HG02884 (cell line): ENCODE results near the gene ACAD8.

Source experiments
- ATAC-seq: cut with Tn5 transposase; IDR thresholded peaks from one replicate; pipeline ENCODE4 v1.9.1; 2021; ENCODE audit warnings: mild to moderate bottlenecking, moderate library complexity; ENCODE audit not compliant: unreplicated experiment

ACAD8 gene

DNA sequence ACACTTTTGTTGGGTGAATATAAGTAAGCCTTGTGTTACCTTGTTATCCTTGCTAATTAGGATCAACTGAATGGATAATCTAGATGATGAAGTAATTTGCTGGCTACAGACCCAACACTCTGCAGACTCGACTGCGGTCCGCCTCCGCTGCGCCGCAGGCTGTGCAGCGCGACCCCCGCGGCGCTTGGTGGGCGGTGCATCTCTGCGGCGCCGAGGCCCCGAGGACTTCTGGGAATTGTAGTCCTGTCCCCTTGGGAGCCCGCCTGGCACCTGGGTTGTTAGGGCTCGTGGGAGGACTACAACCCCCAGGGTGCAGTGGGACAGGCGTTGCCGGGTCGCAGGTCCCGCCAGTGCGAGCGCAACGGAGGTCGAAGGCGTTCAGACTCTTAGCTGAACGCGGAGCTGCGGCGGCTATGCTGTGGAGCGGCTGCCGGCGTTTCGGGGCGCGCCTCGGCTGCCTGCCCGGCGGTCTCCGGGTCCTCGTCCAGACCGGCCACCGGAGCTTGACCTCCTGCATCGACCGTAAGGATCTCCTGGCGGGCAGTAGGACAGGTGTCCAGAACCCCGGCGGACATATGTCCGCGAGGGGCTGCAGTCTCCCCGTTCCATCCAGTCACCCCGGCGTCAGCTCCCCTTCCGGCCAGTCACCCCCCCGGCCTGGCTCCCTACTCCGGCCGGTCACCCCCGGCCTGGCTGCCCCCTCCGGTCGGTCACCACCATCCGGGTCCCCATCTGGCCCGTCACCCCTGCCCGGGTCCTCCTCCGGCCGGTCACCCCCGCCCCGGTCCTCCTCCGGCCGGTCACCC, at the start of gene ACAD8, which contains the start of gene THYN1:
TSS of gene ACAD8 (plus strand) at position 381 of the 806 bp plus-strand sequence. CDS start at position 414, 33 bp downstream.
TSS of gene THYN1 (minus strand) at position 165 of the 806 bp plus-strand sequence. CDS start 470 bp downstream, outside the sequence.
- ATAC-seq, result peak; percentile 99

GRCh38 chr11:134205729-134206128, 47.6 kb upstream of the ACAD8 start:
- ATAC-seq, result no peak

DNA sequence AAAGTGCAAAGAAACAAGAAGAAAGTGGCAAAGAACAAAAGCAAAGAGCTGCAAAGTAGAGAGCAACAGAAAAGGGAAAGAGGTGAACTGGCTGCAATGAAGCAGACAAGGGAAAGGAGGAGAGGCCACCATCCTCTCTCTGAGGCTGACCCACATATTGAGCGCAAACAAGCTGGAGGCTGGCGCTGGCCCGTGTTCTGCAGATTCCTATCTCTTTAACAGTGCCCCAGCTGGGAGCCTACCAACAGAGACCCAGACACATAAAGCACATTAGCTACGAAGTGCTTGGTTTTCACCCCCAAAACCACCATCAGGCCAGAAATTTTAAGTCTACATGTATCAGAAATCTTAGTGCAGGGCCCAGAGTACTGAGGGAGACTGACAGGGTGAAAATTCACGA, 47.2 kb upstream of the ACAD8 start:
- ATAC-seq, result no peak

DNA sequence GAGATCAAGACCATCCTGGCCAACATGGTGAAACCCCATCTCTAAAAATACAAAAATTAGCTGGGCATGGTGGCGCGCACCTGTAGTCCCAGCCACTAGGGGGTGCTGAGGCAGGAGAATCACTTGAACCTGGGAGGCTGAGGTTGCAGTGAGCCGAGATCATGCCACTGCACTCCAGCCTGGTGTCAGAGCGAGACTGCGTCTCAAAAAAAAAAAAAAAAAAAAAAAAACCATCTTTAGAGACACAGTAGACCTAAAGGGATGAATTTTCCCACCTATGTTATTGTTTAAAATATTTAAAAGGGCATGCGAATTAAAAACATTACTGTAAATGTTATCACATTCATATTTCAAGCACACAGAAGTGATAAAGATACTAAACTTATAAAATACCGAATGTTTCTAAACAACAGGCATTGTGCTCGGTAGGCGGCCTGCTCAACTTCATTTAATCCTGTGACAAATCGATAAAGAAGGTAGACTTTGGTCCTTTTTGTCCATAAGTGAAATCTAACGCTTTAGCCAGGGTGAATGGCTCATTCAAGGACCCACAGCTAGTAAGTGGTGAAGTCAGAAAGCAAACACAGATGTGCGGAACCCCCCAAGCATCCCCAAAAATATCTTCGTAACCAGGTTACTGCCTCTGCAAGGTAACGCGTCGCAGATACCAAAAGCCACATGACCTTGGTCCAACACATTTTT, 45.7 kb upstream of the ACAD8 start:
- ATAC-seq, result no peak

GRCh38 chr11:134215836-134216235, 37.5 kb upstream of the ACAD8 start:
- ATAC-seq, result no peak

DNA sequence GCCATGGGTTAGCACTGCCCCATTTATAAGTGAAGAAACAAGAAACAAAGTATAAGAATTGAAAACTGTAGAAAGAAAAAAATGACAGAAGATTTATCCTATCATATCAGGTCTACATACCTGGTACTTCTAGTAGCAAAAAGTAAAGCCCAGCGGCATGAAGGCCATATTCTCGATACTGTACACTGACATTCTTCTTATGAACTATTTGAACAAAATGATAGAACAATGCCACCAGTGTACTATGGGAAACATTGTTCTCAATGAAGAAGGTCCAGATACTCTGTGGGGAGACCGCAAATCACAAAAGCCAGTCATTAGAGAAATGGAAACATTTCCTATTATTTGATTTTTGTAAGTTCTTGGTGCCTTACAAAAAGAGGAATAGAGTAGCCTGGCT, 36.6 kb upstream of the ACAD8 start:
- ATAC-seq, result no peak

- no peak for ATAC-seq
Observed at GRCh38 chr11:134223121-134223520, 30.2 kb upstream of the ACAD8 start.

GRCh38 chr11:134223836-134224709, 29.3 kb upstream of the ACAD8 start, which contains the start of the genes NCAPD3 and VPS26B:
NCAPD3 (minus strand) TSS chr11:134223967; CDS start chr11:134223926, 41 bp downstream.
VPS26B (plus strand) TSS chr11:134224671; CDS start chr11:134225123, 452 bp downstream.
- ATAC-seq, result peak; percentile 70

- peak; percentile 10 for ATAC-seq
Observed at GRCh38 chr11:134224710-134225664, 28.4 kb upstream of the ACAD8 start.

DNA sequence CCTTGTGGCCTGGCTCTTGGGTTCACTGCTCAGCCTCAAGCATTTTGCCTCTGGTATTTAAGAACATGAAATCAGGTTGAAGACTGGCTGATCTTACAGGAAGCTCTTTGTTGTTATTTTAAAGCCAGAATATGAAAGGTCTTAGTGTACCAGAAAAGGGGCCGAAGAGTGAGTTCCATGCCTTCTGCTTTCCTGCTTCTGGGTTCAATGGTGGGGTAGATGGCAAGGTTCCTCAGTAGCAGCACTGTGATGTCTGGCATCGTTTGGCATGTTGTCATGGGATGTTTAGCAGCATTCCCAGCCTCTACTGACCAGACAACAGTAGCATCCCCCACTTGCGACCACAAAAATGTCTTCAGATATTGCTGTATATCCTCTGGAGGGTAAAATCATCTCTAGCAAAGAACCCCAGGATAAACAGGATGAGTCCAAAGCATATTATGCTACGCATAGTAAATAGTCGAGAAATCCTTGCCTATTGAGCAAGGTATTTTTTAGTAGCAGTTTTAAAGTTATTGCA, 26.5 kb upstream of the ACAD8 start:
- ATAC-seq, result no peak

DNA sequence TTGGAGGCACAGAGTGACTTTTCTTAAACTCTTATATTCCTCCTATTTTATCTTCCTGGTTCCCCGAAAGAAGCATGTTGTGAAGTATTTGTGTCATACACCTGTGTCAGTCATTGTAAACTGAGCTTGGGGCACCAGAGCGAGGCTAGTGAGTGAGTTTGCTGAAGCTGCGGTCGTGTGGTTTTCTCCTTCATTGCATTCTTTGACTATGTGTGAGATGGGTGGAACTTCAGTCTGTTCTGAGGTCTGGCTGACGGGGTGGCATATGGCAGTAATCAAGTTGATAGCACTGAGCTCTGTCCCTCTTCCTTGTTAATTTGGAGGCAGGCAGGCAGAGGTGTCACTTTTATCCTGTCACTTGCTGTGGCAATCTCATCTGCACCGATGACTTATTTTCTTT, 24.7 kb upstream of the ACAD8 start:
- ATAC-seq, result peak; percentile 41

DNA sequence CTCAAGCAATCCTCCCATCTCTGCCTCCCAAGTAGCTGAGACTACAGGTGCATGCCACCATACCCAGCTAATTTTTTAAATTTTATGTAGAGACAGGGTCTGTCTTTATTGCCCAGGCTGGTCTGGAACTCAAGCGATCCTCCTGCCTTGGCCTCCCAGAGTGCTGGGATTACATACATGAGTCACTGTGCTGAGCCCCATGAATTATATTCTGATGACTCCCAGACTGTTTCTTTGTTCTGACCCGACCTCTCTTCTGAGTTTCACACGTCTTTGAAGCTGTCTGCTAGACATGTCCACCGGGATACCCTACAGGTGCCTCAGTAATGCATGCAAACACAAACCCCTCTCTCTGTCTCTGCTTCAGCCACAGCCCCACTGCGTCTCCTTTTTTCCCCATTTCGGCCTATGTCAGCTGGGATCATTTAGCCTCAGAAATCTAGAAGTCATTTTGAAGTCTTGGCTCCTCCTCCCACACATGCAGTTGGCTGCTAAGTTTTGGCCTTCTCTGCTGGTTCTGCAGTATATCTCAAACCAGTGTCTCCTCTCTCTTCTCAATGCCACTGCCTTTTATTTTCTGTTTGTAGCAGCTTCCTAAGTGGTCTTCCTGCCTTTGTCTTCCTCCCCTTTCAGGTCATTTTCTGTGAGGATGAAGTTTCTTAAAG, 24.1 kb upstream of the ACAD8 start:
- ATAC-seq, result no peak

DNA sequence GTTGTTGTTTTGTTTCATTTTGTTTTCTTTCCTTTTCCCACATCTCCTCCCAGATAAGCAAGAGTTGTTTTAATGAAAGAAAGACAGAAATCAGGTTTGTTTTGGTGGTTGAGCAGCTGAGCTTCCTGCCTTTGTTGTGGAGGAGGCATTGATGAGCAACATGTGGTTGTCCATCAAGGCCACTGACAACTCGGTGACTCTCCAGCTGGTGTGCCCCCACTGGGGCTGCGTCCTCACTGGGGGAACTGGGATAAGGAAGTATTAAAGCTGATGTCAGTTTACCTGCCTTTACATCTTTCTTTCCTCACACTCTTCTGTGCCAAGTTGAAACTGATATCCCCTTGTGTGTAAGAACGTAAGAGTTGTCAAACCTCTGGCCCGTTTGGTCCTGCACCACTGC, 23.0 kb upstream of the ACAD8 start:
- no peak for ATAC-seq

DNA sequence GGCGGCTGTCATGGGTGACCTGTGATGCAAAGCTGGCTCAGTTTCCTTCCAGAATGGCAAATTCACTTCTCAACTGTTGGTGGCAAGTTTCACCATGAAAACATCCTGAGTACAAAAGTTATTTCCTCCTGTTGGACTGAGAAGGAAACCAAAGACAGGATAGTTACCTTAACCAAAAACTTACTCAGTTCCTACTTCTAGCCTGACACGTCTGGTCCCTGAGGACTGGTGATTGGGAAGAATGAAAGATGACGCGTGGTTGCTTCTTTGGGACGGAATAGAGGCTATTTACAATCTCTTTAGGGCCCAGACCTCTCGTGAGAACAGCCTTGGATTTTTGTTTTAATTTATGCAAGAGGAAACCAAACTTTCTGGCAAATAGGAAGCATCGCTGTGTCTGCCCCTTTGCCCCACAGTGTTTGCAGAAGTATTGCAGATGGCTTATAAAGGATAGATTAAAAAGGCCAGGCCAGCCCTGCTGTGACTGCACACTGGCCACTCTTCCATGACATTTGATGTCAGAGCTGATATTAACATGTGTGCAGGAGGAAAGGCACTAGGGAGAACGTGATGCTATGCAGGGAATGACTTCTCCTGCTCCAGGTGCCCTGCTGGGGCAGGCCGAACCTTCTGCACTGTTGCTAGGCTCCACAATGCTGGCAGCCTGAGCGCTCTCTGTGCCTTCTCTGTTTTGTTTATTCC, 21.3 kb upstream of the ACAD8 start:
- no peak for ATAC-seq

GRCh38 chr11:134233729-134234179, 19.6 kb upstream of the ACAD8 start:
- no peak for ATAC-seq

DNA sequence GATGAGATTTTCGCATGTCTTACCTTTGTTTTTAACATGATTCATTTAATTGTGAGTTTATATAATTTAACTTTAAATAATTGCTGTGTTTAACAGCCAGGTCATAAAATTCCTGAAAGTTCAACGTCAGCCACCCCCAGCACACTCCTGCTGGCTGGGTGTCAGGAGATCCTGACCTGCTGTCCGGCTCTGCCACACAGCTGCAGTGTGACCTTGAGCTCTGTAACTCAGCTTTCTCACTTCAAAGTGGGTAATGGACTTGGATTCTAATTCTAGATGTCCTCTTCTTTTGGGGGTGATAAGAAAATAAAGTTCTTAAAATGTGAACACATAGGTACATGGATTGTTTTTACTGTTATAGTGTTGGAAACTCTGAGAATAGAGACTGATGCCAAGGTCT, 18.0 kb upstream of the ACAD8 start:
- ATAC-seq, result no peak

DNA sequence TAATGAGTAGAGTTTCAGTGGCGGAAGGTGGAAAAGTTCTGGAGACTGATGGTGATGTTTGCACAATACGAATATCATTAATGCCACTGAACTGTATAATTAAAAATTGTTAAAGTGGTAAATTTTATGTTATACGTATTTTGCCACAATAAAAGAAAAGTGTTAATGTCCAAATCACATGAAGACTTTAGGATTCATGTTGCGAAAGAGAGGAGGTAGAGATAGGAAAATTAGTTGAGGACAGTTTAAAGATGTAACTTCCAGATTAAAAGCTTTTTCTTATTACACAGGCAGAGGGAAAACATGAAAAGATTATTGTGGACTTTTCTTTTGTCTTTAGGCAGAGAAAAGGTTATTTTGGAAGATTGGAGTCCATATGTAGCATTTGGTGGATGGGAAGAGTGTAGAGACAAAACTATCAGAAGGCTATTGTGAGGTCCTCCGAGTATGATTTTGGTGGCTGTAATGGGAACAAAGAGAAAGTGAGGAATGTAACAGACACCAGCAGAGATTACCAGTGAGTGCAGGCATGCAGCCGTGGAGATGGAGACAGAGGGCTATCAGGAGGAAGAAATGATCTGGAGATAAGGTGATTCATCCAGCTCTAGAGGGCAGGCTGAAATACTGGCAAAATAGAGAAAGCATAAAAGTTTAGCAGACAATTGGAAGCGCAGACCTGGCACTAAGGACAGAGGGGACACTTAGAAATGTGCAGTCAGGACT, 16.4 kb upstream of the ACAD8 start:
- no peak for ATAC-seq

DNA sequence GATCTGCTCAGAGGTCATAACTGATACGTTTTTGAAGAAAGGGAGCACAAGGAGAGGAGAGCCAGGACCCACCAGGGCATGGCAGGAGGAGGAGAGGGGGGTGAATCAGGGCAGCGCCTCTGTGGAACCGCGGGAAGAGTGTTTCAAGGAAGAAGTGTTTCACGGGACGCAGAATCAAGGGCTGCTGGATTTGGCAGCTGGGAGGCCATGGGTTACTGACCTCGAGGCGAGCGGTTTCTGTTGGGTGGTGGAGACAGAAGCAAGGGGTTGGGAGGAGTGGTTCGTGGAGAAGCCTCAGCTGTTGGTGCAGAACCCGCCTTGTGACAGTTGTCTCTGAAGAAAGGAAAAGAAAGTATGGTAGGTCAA, 15.8 kb upstream of the ACAD8 start:
- no peak for ATAC-seq
